Panc1 (cell line): Measurements from ENCODE around the gene COL4A2. TPM values are rescaled to one million over a fixed set of nuclear protein-coding genes. Genes with fewer than 3 reads are reported as not detected.

Source experiments
- ATAC-seq: fragments of 200-7000 bp; cut with Tn5 transposase; 2 replicates; pipeline ENCODE4 v1.9.1; 2020; ENCODE audit warnings: mild to moderate bottlenecking, moderate library complexity
- BruUV-seq: library from RNA; stranded (reverse); fragments of 400-500 nt; replicated peaks from 2 replicates; lab custom pipeline; 2021; lab: Mats Ljungman, UMichigan
- CTCF ChIA-PET: fragments of 300-600 bp; sonication (Branson Sonifier 250); formaldehyde crosslinking; loops from one replicate; lab custom pipeline; 2022; ENCODE audit warnings: antibody characterized with exemption; lab: Charles Lee
- POLR2A ChIA-PET: fragments of 300-600 bp; sonication (Branson Sonifier 250); formaldehyde crosslinking; loops from one replicate; lab custom pipeline; 2022; ENCODE audit warnings: antibody characterized with exemption; lab: Charles Lee
- DNase-seq: peaks from one replicate; pipeline ENCODE4 v3.0.0-alpha.2; 2010; ENCODE audit warnings: low read depth, low spot score
- H3K27ac ChIP-seq: 2 replicates; pipeline ENCODE4 v1.5.1; 2011; ENCODE audit warnings: mild to moderate bottlenecking, low read length, inconsistent platforms
- H3K27me3 ChIP-seq: fragments of 200-500 bp; sonication (Bioruptor generic); 2 replicates; pipeline ENCODE4 v1.6.0; 2014; ENCODE audit warnings: low read length, inconsistent platforms; ENCODE audit not compliant: control insufficient read depth, insufficient read depth
- H3K36me3 ChIP-seq: fragments of 200-500 bp; sonication (Bioruptor generic); 2 replicates; pipeline ENCODE4 v1.5.1; 2014; ENCODE audit warnings: inconsistent platforms, mild to moderate bottlenecking, low read length, moderate library complexity; ENCODE audit not compliant: control insufficient read depth, insufficient read depth
- H3K4me1 ChIP-seq: 2 replicates; pipeline ENCODE4 v1.5.1; 2011; ENCODE audit warnings: inconsistent platforms, mild to moderate bottlenecking, low read length, moderate library complexity; ENCODE audit not compliant: control insufficient read depth, insufficient read depth
- H3K4me3 ChIP-seq, 2 experiments: 2 replicates each; pipeline ENCODE4 v1.5.1; 2011 to 2012; ENCODE audit warnings: low read depth in 2 of 2, low read length in 2 of 2, mild to moderate bottlenecking in 2 of 2, inconsistent platforms in 1 of 2, moderate library complexity in 1 of 2
- H3K9me3 ChIP-seq: fragments of 200-500 bp; sonication (Bioruptor generic); 2 replicates; pipeline ENCODE4 v1.5.1; 2014; ENCODE audit warnings: low read depth, mild to moderate bottlenecking, inconsistent platforms, low read length, moderate library complexity; ENCODE audit not compliant: control insufficient read depth, insufficient read depth
- POLR2AphosphoS5 ChIP-seq: IDR thresholded peaks from 2 replicates; pipeline ENCODE4 v1.6.1; 2012; ENCODE audit warnings: mild to moderate bottlenecking, low read depth, low read length, moderate library complexity
- SIN3A ChIP-seq: IDR thresholded peaks from 2 replicates; pipeline ENCODE4 v1.6.1; 2012; ENCODE audit warnings: low read depth, mild to moderate bottlenecking, low read length, moderate library complexity, borderline replicate concordance; ENCODE audit not compliant: insufficient read depth
- TCF7L2 ChIP-seq: IDR thresholded peaks from 2 replicates; pipeline ENCODE4 v1.6.1; 2011; ENCODE audit warnings: mild to moderate bottlenecking, low read depth, low read length, inconsistent platforms
- in situ Hi-C: cut with HindIII; loops from 2 replicates; pipeline ENCODE4 v1.10.0; 2016; ENCODE audit warnings: low sequenced_read_pairs, low pct_unique_long_range_greater_than_20kb
- intact Hi-C: fragments of 100-400 bp; cut with micrococcal nuclease; formaldehyde crosslinking; loops from one replicate; pipeline ENCODE4 v1.10.0; 2022; ENCODE audit not compliant: unreplicated experiment
- total RNA-seq: library from RNA; stranded (reverse); gene quantifications from one replicate; pipeline ENCODE4 v1.2.1, GENCODE V29; 2021; ENCODE audit not compliant: unreplicated experiment
- TF ChIP-seq, protein P1 (sequence below), 2 experiments: IDR thresholded peaks; 2 replicates each; pipeline ENCODE4 v1.6.1; 2011 to 2012; ENCODE audit warnings: low read depth in 2 of 2, control low read depth in 1 of 2, low read length in 1 of 2, mild to moderate bottlenecking in 1 of 2, moderate library complexity in 1 of 2; ENCODE audit not compliant: insufficient read depth in 1 of 2
- TF ChIP-seq, protein P2 (sequence below): fragments of 450-650 bp; IDR thresholded peaks from 2 replicates; pipeline ENCODE4 v1.5.1; 2017; ENCODE audit warnings: mild to moderate bottlenecking

The COL4A2 gene
- total RNA-seq, 1 experiment from 2014 or later: 3.0 TPM

DNA sequence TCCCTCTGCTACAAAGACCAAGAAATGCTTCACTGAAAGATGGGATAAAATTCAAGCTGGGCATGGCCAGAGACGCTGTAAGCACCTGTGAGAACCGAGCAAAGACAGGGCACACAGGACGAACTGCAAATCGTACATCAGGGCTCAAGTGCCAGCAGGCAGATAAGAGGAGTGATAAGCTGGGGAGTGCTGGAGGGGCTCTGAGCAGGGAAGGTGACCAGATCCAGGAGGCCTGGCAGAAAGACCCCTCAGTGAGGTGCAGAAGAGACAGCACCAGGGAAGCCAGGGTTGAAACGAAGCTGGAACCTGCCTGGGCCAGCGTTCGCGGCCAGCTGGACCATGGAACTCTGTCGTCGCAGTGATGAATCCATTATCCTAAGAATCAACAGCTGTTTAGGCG is 244.2 kb downstream of the COL4A2 start:
- Histone ChIP-seq H3K9me3 (no peaks in the 10 kb centered on the region), H3K4me3 (peak overlapping the region; percentile 11 to 34), H3K27ac (peak overlapping the region; percentile 76), H3K36me3 (no peaks in the 10 kb centered on the region), H3K27me3 (no peaks in the 10 kb centered on the region), H3K4me1 (peaks cover 37% of the 10 kb centered on the region)
- BruUV-seq: no TSS peak
- ChIA-PET CTCF (no interaction called here), POLR2A (interaction anchor here (0.6 to 0.7 kb wide), 2 partner anchors 155 to 317 kb away, joined by 3 to 6 read pairs; no protein-coding TSS in a partner anchor)
- intact Hi-C loops: no loop called here
- DNase-seq (no peak), ATAC-seq (peak; percentile 23; the same call in 1 of the 2 replicates)
- TF ChIP-seq, protein P1, sequence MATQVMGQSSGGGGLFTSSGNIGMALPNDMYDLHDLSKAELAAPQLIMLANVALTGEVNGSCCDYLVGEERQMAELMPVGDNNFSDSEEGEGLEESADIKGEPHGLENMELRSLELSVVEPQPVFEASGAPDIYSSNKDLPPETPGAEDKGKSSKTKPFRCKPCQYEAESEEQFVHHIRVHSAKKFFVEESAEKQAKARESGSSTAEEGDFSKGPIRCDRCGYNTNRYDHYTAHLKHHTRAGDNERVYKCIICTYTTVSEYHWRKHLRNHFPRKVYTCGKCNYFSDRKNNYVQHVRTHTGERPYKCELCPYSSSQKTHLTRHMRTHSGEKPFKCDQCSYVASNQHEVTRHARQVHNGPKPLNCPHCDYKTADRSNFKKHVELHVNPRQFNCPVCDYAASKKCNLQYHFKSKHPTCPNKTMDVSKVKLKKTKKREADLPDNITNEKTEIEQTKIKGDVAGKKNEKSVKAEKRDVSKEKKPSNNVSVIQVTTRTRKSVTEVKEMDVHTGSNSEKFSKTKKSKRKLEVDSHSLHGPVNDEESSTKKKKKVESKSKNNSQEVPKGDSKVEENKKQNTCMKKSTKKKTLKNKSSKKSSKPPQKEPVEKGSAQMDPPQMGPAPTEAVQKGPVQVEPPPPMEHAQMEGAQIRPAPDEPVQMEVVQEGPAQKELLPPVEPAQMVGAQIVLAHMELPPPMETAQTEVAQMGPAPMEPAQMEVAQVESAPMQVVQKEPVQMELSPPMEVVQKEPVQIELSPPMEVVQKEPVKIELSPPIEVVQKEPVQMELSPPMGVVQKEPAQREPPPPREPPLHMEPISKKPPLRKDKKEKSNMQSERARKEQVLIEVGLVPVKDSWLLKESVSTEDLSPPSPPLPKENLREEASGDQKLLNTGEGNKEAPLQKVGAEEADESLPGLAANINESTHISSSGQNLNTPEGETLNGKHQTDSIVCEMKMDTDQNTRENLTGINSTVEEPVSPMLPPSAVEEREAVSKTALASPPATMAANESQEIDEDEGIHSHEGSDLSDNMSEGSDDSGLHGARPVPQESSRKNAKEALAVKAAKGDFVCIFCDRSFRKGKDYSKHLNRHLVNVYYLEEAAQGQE (IDR thresholded peaks at IDR 0.05; ENCODE audit: insufficient read depth in 1 of 2, low read depth in 2 of 2, low read length in 1 of 2): no peak
- TF ChIP-seq SIN3A: no peak
- no peak for TF ChIP-seq TCF7L2
- no peak for TF ChIP-seq POLR2AphosphoS5
- TF ChIP-seq, protein P2, sequence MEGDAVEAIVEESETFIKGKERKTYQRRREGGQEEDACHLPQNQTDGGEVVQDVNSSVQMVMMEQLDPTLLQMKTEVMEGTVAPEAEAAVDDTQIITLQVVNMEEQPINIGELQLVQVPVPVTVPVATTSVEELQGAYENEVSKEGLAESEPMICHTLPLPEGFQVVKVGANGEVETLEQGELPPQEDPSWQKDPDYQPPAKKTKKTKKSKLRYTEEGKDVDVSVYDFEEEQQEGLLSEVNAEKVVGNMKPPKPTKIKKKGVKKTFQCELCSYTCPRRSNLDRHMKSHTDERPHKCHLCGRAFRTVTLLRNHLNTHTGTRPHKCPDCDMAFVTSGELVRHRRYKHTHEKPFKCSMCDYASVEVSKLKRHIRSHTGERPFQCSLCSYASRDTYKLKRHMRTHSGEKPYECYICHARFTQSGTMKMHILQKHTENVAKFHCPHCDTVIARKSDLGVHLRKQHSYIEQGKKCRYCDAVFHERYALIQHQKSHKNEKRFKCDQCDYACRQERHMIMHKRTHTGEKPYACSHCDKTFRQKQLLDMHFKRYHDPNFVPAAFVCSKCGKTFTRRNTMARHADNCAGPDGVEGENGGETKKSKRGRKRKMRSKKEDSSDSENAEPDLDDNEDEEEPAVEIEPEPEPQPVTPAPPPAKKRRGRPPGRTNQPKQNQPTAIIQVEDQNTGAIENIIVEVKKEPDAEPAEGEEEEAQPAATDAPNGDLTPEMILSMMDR: no peak
- in situ Hi-C loops: no loop called here

DNA sequence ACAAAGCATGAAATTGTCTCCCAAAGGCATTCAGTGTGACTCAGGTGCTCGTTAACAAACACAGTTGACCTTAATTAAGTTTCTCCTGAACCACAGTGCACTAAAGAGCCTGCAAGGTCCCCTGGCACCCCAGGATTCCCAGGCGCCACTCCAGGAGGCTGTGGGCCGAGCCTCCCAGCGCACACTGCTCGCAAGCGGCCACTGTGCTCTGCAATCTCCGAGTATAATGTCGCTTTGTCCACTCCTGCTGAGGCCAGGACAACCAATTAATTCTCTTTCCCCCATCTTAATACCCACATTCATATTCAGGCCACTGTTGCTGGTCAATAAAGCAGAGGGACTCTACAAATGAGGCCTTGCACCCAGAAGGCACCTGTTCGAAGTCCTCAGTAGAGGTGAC is 245.7 kb downstream of the COL4A2 start:
- Histone ChIP-seq H3K36me3 (no peaks in the 10 kb centered on the region), H3K27me3 (no peaks in the 10 kb centered on the region), H3K4me1 (peaks cover 27% of the 10 kb centered on the region), H3K27ac (no peak overlapping the region), H3K4me3 (no peak overlapping the region), H3K9me3 (no peaks in the 10 kb centered on the region)
- TF ChIP-seq TCF7L2: no peak
- TF ChIP-seq POLR2AphosphoS5: no peak
- TF ChIP-seq, protein P1 (IDR thresholded peaks at IDR 0.05; ENCODE audit: insufficient read depth in 1 of 2, low read depth in 2 of 2, low read length in 1 of 2): no peak
- TF ChIP-seq SIN3A: no peak
- TF ChIP-seq, protein P2: no peak
- intact Hi-C loops: no loop called here
- in situ Hi-C loops: no loop called here
- ATAC-seq (no peak), DNase-seq (no peak)
- ChIA-PET POLR2A (no interaction called here), CTCF (no interaction called here)
- no TSS peak for BruUV-seq
